GM12878 (cell line): ENCODE measurements around the gene TBC1D19. TPM values are rescaled to one million over a fixed set of nuclear protein-coding genes. Genes with fewer than 3 reads are reported as not detected.

ENCODE experiments used
- ATAC-seq: fragments of 200-7000 bp; cut with Tn5 transposase; 3 replicates; pipeline ENCODE4 v1.9.1; 2020; ENCODE audit warnings: mild to moderate bottlenecking, moderate library complexity
- BruUV-seq: library from RNA; stranded (reverse); fragments of 400-500 nt; replicated peaks from 2 replicates; lab custom pipeline; 2021; lab: Mats Ljungman, UMichigan
- CTCF ChIA-PET: fragments of 300-600 bp; sonication (Branson Sonifier 250); formaldehyde crosslinking; extraction: SDS; loops from one replicate; lab custom pipeline; 2021; ENCODE audit warnings: inconsistent platforms; lab: Yijun Ruan, JAX
- POLR2A ChIA-PET: fragments of 350-600 bp; formaldehyde crosslinking; extraction: SDS; loops from one replicate; lab custom pipeline; 2021; ENCODE audit warnings: inconsistent platforms; lab: Charles Lee
- RAD21 ChIA-PET: fragments of 300-600 bp; sonication (Branson Sonifier 250); formaldehyde crosslinking; loops from one replicate; lab custom pipeline; 2023; ENCODE audit warnings: antibody characterized with exemption; ENCODE audit not compliant: unreplicated experiment; lab: Charles Lee
- SMC1A ChIA-PET: fragments of 300-600 bp; sonication (Branson Sonifier 250); formaldehyde crosslinking; loops from one replicate; lab custom pipeline; 2023; ENCODE audit not compliant: unreplicated experiment, uncharacterized antibody; lab: Charles Lee
- DNase-seq: peaks from one replicate; pipeline ENCODE4 v3.0.0-alpha.2; 2011; ENCODE audit warnings: low read depth, low spot score
- FAIRE-seq: peaks from 3 replicates; lab custom pipeline; 2011; peaks lifted over from hg19 to GRCh38; lab: Jason Lieb, UNC
- H2AFZ ChIP-seq: 2 replicates; pipeline ENCODE4 v1.6.0; 2011; ENCODE audit warnings: low read depth, low read length, control low read depth; ENCODE audit not compliant: control insufficient read depth
- H3K27ac ChIP-seq: 2 replicates; pipeline ENCODE4 v1.5.1; 2011; ENCODE audit warnings: control low read depth; ENCODE audit not compliant: control insufficient read depth, insufficient read depth
- H3K27me3 ChIP-seq, 2 experiments: replicated peaks in 1 of 2; 2 replicates each; pipeline versions ENCODE4 v1.6.0 to v1.6.1; 2011; ENCODE audit warnings: low read length in 1 of 2; ENCODE audit not compliant: control insufficient read depth in 2 of 2, insufficient read depth in 2 of 2
- H3K36me3 ChIP-seq, 2 experiments: 2 replicates each; pipeline ENCODE4 v1.5.1; 2011; ENCODE audit warnings: low read length in 1 of 2; ENCODE audit not compliant: control insufficient read depth in 2 of 2, insufficient read depth in 2 of 2
- H3K4me1 ChIP-seq: 2 replicates; pipeline ENCODE4 v1.6.1; 2011; ENCODE audit warnings: mild to moderate bottlenecking, low read length, moderate library complexity, mixed read lengths; ENCODE audit not compliant: control insufficient read depth, insufficient read depth
- H3K4me2 ChIP-seq: 2 replicates; pipeline ENCODE4 v1.6.0; 2011; ENCODE audit warnings: control low read depth; ENCODE audit not compliant: control insufficient read depth, insufficient read depth
- H3K4me3 ChIP-seq: fragments of 200-600 bp; sonication (generic); 2 replicates; pipeline ENCODE4 v1.5.1; 2016
- H3K79me2 ChIP-seq: 2 replicates; pipeline ENCODE4 v1.6.0; 2011; ENCODE audit warnings: low read length; ENCODE audit not compliant: control insufficient read depth, insufficient read depth
- H3K9ac ChIP-seq: 2 replicates; pipeline ENCODE4 v1.8.0; 2011; ENCODE audit warnings: low read length, control low read depth, mixed read lengths; ENCODE audit not compliant: control insufficient read depth, insufficient read depth
- H3K9me3 ChIP-seq: replicated peaks from 3 replicates; pipeline ENCODE4 v1.5.1; 2011; ENCODE audit warnings: mild to moderate bottlenecking, low read length; ENCODE audit not compliant: control insufficient read depth, insufficient read depth
- H4K20me1 ChIP-seq: 2 replicates; pipeline ENCODE4 v1.6.0; 2011; ENCODE audit not compliant: control insufficient read depth, insufficient read depth
- CEBPB ChIP-seq, 2 experiments: fragments of 150-350 bp in 1 of 2; IDR thresholded peaks; 2 replicates each; pipeline ENCODE4 v1.6.1; 2012 to 2014; ENCODE audit warnings: low read depth in 2 of 2, low read length in 2 of 2, borderline replicate concordance in 1 of 2, inconsistent platforms in 1 of 2
- CREB1 ChIP-seq: IDR thresholded peaks from 2 replicates; pipeline ENCODE4 v1.6.1; 2012; ENCODE audit warnings: low read depth, mild to moderate bottlenecking, inconsistent platforms
- CREM ChIP-seq: IDR thresholded peaks from 2 replicates; pipeline ENCODE4 v1.6.1; 2014; ENCODE audit warnings: antibody characterized with exemption, low read depth
- E4F1 ChIP-seq: fragments of 450-650 bp; IDR thresholded peaks from 2 replicates; pipeline ENCODE4 v1.6.1; 2018; ENCODE audit warnings: borderline replicate concordance, mild to moderate bottlenecking; ENCODE audit not compliant: partially characterized antibody
- HDAC2 ChIP-seq: fragments of 200-600 bp; sonication (generic); IDR thresholded peaks from 2 replicates; pipeline ENCODE4 v1.6.1; 2017
- IKZF2 ChIP-seq, 2 experiments: fragments of 450-650 bp; IDR thresholded peaks; 2 replicates each; pipeline ENCODE4 v1.6.1; 2017; ENCODE audit warnings: mild to moderate bottlenecking in 2 of 2, moderate library complexity in 2 of 2
- MEF2B ChIP-seq: fragments of 450-650 bp; IDR thresholded peaks from 2 replicates; pipeline ENCODE4 v1.6.1; 2018; ENCODE audit warnings: mild to moderate bottlenecking, moderate library complexity; ENCODE audit not compliant: partially characterized antibody, poor library complexity, severe bottlenecking
- PRDM15 ChIP-seq: fragments of 450-650 bp; formaldehyde crosslinking; IDR thresholded peaks from 2 replicates; pipeline ENCODE4 v1.4.0; 2020; ENCODE audit warnings: mild to moderate bottlenecking, moderate library complexity
- RBBP5 ChIP-seq: fragments of 200-600 bp; sonication (generic); conservative IDR thresholded peaks from 2 replicates; pipeline ENCODE4 v1.6.1; 2016
- SKIL ChIP-seq: fragments of 450-650 bp; IDR thresholded peaks from 2 replicates; pipeline ENCODE4 v1.6.1; 2017; ENCODE audit warnings: mild to moderate bottlenecking, low read depth, inconsistent platforms; ENCODE audit not compliant: poor library complexity, severe bottlenecking
- SREBF2 ChIP-seq: IDR thresholded peaks from 2 replicates; pipeline ENCODE4 v1.6.1; 2012; ENCODE audit warnings: mild to moderate bottlenecking, low read length
- STAT1 ChIP-seq: fragments of 450-650 bp; conservative IDR thresholded peaks from 2 replicates; pipeline ENCODE4 v1.6.1; 2014; ENCODE audit warnings: antibody characterized with exemption, mild to moderate bottlenecking
- STAT3 ChIP-seq: IDR thresholded peaks from 2 replicates; pipeline ENCODE4 v1.6.1; 2011; ENCODE audit warnings: low read depth, low read length, improper control_type of control experiment
- WRNIP1 ChIP-seq: IDR thresholded peaks from 2 replicates; pipeline ENCODE4 v1.6.1; 2011; ENCODE audit warnings: low read depth, low read length, improper control_type of control experiment, borderline replicate concordance
- WGBS: methylation state at CpG from one replicate; pipeline ENCODE4 v1.1.6; 2016; ENCODE audit warnings: low lambda C conversion rate; ENCODE audit not compliant: insufficient replicate concordance, insufficient coverage; ENCODE audit errors: missing lambda C conversion rate; 5-methylcytosine and 5-hydroxymethylcytosine counted together
- in situ Hi-C: fragments of 300-500 bp; cut with MboI; formaldehyde crosslinking; loops from 9 replicates; pipeline ENCODE4 v1.14.3; 2018; ENCODE audit warnings: mixed read lengths
- intact Hi-C: fragments of 100-400 bp; cut with micrococcal nuclease; formaldehyde crosslinking; loops from one replicate; pipeline ENCODE4 v1.14.2; 2022; ENCODE audit not compliant: unreplicated experiment
- polyA plus RNA-seq, 11 experiments: library from polyadenylated mRNA; depleted of rRNA in 4 of 11; unstranded in 6 of 11; stranded (reverse) in 5 of 11; fragments of >200 nt; fragmentation: Nextera tagmentation in 4 of 11; fragmentation: Illumina TruSeq in 1 of 11; extraction: Ambion mirVana in 4 of 11; extraction: Trizol in 1 of 11; gene quantifications; 1 replicate in 1 of 11; 2 replicates in 10 of 11; pipeline versions ENCODE4 v1.2.1 to v1.2.3, GENCODE V29; 2011 to 2016; ENCODE audit warnings: inconsistent platforms in 2 of 11, missing spikeins in 2 of 11, low read depth in 1 of 11
- total RNA-seq, 4 experiments: library from RNA; depleted of rRNA in 3 of 4; stranded (reverse); fragments of >200 nt in 3 of 4; fragmentation: Illumina TruSeq in 1 of 4; extraction: Trizol in 1 of 4; gene quantifications; 2 replicates each; pipeline versions ENCODE4 v1.2.1 to v1.2.3, GENCODE V29; 2013 to 2021

Gene TBC1D19
- total and polyA plus RNA-seq, 10 of the 15 experiments (the other 5 are each of a cell fraction or from before 2014, with no cell fraction given) = 0.29 to 3.9 (median 2.1) TPM

- no peaks in the 10 kb centered on the region for H3K79me2 ChIP-seq
- no peak overlapping the region for H2AFZ ChIP-seq
- no TSS peak for BruUV-seq
- TF ChIP-seq HDAC2 (no peak), MEF2B (no peak), WRNIP1 (no peak), STAT1 (no peak), SKIL (no peak), CREB1 (no peak), PRDM15 (no peak), CREM (no peak), RBBP5 (no peak), SREBF2 (no peak), E4F1 (no peak), CEBPB (IDR thresholded peaks at IDR 0.05; ENCODE audit: borderline replicate concordance in 1 of 2, low read depth in 2 of 2, low read length in 2 of 2) (no peak), STAT3 (no peak), IKZF2 (IDR thresholded peaks at IDR 0.05) (no peak)
- TF ChIP-seq, all 136 proteins: peak for 0
- POLR2A ChIA-PET = no interaction called here
- CTCF ChIA-PET = interaction anchor here (1.5 kb wide), 1 partner anchor 13 kb away, joined by 3 read pairs; no protein-coding TSS in a partner anchor
- RAD21 ChIA-PET = no interaction called here
- in situ Hi-C loops = no loop called here
- FAIRE-seq (no peak), DNase-seq (no peak), ATAC-seq (no peak)
- intact Hi-C loops = no loop called here
- Histone ChIP-seq H3K9me3 (no peaks in the 10 kb centered on the region), H3K27ac (no peak overlapping the region), H3K4me1 (no peaks in the 10 kb centered on the region), H3K4me3 (no peak overlapping the region), H3K36me3 (no peaks in the 10 kb centered on the region), H4K20me1 (no peaks in the 10 kb centered on the region), H3K4me2 (no peak overlapping the region), H3K9ac (no peak overlapping the region), H3K27me3 (no peaks in the 10 kb centered on the region)
- SMC1A ChIA-PET = no interaction called here
- WGBS = 0% methylated on average over 1 of the region's 1 CpG
Observed at GRCh38 chr4:26611885-26612284, 28.0 kb downstream of the TBC1D19 start.
